ENCODE data around the gene CCDC24.

Gene CCDC24

DNA sequence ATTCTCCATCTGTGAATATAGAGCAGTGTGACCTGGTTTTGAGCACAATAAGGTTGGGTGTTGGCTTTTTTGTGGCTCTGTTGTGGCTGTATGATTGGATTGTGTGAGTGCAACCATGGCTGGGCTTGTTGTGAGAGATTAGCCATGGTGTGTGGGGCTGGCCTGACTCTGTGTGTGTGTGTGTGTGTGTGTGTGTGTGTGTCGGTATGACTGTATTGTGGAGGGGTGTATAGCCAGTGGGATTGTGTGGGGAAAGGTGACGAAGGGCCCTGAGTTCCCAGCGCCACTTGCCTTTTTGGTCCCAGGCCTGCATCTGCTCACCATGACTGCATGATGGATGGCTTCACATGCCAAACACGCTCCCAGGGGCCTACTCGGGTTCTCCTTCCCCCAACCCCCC is 45.8 kb downstream of the CCDC24 start:
- in situ Hi-C loops (cut with MboI; ENCODE audit: low sequenced_read_pairs): no loop called here

DNA sequence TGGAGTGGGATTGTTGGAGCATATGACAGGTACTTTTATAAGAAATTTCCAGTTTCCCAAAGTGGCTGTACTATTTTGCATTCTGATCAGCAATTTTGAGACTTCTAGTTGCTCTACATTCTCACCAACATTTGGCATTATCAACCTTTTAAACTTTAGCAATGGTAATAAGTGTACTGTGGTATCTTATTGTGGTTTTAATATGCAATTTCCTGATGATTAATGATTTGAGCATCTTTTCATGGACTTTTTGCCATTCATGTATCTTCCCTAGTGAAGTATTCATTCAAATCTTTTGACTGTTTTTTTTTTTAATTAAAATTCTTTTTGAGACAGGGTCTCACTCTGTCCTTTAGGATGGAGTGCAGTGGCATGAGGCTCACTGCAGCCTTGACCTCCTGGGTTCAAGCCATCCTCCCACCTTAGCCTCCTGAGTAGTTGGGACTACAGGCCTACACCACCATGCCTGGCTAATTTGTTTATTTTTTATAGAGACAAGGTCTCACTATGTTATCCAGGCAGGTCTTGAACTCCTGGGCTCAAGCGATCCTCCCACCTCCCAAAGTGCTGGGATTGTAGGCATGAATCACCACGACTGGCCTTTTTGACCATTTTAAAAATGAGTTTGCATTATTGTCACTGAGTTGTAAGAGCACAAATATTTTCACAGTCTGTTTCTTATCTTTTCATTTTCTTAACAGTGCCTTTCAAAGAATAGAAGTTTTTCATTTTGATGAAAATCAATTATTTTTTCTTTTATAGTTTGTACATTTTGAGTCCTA is 47.7 kb downstream of the CCDC24 start:
- in situ Hi-C loops (cut with MboI; ENCODE audit: low sequenced_read_pairs): no loop called here

DNA sequence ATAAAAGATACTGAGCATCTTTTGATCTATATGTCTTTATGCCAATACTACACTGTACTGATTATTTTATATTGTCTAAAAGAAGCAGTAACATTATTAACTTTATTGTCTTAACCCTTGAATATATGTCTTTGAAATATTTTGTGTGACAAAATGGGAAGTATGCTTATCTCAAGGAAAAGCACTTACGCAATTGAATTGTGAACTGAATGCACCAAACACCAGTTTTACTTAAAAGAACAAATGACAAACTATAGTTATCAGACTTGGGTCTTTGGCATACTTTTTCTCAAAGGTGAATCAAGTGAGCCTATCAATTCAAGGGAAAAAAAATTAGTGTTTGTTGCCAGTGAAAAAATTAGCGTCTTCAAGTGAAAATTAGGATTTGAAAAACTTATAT is 49.0 kb downstream of the CCDC24 start:
- in situ Hi-C loops (cut with MboI; ENCODE audit: low sequenced_read_pairs): no loop called here

DNA sequence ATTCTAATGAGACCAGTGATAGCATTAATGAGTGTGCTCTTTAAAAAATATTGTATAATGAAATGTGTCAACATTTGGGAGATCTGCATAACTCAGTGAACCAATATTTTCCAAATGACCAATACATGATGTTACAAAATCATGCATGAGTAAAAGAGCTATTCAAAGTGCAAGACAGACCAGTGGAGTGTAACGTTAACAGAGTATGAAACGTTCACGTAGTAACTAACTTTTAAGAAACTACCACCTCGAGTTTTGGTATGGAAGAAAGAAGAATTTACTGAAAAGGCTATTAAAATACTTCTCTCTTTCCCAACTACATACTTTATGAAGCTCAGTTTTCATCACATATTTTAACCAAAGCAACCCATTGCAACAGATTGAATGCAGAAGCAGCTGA is 49.4 kb downstream of the CCDC24 start:
- in situ Hi-C loops (cut with MboI; ENCODE audit: low sequenced_read_pairs): no loop called here

DNA sequence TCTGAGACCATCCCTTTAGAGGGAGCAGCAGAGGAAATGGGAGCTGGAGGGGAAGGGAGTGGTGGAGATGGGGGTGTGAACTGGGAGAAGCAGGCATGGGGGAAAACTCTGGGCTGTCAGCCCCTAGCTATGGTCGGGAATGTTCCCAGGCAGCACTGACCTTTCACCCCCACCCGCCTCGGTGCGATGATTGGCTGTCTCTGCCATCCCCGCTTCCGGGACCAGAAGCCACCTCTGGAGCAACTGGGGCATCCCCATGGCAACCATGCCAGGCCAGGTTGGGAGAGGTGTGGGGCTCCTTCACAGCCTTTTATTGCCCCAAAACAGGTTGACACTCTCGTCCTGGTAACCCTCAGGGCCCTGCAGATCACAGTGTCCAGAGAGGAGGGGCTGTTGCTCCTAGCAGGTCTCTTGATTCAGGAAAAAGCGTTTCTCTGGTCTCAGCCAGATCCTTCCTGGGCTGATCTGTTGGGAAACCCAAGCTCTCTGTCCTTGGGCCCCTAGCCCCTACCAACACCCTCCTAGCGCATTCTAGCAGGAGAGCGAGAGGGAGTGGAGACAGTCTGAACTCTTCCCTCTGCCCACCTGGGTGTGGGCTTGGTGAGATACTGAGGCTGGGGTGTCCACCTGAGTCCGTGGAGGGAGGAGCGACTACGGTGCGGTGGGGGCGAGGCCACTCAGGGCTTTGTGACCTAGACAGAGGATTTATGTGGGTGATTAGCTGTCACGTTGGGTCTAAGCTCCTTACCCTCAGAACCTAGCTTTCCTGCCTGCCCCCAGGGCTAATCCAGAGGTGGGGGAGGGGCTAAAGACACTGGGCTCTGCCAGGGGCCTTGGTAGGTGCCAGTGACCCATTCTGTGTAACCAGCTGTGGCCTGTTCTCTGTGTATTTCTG is 52.0 kb downstream of the CCDC24 start:
- in situ Hi-C loops (cut with MboI; ENCODE audit: low sequenced_read_pairs): no loop called here

DNA sequence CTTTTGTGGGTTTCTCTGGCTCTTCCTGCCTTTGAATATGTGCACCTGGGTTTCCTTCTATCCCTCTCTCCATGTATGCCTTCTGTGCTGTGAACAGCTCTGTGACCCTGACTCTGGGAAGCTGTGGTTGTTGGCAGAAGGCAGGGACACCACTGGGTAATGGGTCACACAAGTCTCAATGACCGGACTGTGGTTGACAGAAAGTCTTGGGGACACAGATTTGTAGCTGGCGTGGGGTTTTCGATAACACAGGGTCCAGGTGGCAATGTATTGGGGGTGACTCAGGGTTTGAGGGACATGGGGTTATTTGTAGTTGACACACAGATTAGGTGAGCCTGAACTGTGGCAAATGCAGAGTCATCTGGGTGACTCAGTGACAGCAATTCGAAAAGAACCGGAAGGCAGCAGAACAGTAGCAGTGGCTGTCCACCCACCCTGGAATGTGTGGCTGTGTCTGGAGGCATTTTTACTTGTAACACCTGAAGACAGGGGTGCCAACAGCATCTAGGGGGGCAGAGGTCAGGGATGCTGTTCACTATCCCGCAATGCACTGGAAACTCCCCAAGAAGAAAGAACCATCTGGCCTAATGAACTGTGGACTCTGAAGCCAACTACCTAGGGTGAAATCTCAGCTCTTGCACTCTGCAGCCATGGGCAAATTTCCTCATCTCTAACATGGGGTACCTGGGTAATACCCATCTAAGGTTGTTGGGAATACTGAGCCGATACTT is 52.8 kb downstream of the CCDC24 start:
- in situ Hi-C loops (cut with MboI; ENCODE audit: low sequenced_read_pairs): no loop called here

DNA sequence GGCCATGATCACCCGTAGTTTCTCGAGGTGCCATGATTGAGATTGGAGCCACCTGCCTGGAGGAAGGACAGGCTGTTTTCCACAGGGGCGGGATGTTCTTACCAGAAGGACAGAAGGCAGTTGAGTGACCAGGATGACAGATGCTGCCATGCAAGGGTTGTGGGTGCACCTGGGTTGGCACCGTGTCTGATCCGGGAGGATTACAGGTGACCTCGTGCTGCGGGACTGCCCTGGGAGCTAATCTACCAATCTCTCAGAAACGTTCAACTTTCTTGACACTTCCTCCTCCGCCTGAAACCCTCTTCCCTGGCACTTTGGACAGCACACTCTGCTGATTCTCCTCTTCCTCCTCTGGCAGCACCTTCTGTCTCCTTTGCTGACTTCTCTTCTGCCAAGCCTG is 53.7 kb downstream of the CCDC24 start:
- in situ Hi-C loops (cut with MboI; ENCODE audit: low sequenced_read_pairs): no loop called here
